Measurements from ENCODE around the gene NMNAT2.

DNA sequence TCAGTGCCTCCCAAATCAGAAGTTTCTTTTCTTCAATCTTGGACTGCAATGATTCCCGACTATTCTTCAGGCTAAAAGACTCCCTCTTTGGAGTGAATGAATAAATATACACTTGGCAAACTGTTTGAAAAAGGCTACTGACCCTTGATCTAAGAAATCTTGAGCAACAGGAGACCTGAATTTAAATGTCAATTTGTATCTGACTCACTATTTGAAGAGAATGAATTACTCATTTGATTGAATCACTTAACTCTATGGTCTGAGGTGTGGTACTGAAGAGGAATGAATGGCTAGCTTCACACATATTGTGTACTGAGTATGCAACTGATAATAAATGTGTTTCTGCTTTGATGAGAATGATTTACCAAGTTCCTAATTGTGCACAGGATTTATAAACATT, 49.5 kb upstream of the NMNAT2 start:
- TF ChIP-seq BACH2 (CRISPR knock-in tag; IDR thresholded peaks at IDR 0.05; ENCODE audit: borderline replicate concordance), result no peak
- TF ChIP-seq, protein P1, sequence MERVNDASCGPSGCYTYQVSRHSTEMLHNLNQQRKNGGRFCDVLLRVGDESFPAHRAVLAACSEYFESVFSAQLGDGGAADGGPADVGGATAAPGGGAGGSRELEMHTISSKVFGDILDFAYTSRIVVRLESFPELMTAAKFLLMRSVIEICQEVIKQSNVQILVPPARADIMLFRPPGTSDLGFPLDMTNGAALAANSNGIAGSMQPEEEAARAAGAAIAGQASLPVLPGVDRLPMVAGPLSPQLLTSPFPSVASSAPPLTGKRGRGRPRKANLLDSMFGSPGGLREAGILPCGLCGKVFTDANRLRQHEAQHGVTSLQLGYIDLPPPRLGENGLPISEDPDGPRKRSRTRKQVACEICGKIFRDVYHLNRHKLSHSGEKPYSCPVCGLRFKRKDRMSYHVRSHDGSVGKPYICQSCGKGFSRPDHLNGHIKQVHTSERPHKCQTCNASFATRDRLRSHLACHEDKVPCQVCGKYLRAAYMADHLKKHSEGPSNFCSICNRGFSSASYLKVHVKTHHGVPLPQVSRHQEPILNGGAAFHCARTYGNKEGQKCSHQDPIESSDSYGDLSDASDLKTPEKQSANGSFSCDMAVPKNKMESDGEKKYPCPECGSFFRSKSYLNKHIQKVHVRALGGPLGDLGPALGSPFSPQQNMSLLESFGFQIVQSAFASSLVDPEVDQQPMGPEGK (CRISPR knock-in tag; IDR thresholded peaks at IDR 0.05; ENCODE audit: borderline replicate concordance), result no peak
- no peak for TF ChIP-seq ZFP3 (CRISPR knock-in tag; IDR thresholded peaks at IDR 0.05)
- no peak for TF ChIP-seq SNAI2 (CRISPR knock-in tag; IDR thresholded peaks at IDR 0.05)
- TF ChIP-seq, protein P2, sequence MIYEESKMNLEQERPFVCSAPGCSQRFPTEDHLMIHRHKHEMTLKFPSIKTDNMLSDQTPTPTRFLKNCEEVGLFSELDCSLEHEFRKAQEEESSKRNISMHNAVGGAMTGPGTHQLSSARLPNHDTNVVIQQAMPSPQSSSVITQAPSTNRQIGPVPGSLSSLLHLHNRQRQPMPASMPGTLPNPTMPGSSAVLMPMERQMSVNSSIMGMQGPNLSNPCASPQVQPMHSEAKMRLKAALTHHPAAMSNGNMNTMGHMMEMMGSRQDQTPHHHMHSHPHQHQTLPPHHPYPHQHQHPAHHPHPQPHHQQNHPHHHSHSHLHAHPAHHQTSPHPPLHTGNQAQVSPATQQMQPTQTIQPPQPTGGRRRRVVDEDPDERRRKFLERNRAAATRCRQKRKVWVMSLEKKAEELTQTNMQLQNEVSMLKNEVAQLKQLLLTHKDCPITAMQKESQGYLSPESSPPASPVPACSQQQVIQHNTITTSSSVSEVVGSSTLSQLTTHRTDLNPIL (CRISPR knock-in tag; IDR thresholded peaks at IDR 0.05; ENCODE audit: low read depth), result no peak
- TF ChIP-seq ZNF70 (CRISPR knock-in tag; IDR thresholded peaks at IDR 0.05), result no peak
- no peak for TF ChIP-seq ZFP30 (CRISPR knock-in tag; IDR thresholded peaks at IDR 0.05)
- TF ChIP-seq, protein P3, sequence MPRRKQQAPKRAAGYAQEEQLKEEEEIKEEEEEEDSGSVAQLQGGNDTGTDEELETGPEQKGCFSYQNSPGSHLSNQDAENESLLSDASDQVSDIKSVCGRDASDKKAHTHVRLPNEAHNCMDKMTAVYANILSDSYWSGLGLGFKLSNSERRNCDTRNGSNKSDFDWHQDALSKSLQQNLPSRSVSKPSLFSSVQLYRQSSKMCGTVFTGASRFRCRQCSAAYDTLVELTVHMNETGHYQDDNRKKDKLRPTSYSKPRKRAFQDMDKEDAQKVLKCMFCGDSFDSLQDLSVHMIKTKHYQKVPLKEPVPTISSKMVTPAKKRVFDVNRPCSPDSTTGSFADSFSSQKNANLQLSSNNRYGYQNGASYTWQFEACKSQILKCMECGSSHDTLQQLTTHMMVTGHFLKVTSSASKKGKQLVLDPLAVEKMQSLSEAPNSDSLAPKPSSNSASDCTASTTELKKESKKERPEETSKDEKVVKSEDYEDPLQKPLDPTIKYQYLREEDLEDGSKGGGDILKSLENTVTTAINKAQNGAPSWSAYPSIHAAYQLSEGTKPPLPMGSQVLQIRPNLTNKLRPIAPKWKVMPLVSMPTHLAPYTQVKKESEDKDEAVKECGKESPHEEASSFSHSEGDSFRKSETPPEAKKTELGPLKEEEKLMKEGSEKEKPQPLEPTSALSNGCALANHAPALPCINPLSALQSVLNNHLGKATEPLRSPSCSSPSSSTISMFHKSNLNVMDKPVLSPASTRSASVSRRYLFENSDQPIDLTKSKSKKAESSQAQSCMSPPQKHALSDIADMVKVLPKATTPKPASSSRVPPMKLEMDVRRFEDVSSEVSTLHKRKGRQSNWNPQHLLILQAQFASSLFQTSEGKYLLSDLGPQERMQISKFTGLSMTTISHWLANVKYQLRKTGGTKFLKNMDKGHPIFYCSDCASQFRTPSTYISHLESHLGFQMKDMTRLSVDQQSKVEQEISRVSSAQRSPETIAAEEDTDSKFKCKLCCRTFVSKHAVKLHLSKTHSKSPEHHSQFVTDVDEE (CRISPR knock-in tag; IDR thresholded peaks at IDR 0.05), result no peak
- TF ChIP-seq RARB (CRISPR knock-in tag; IDR thresholded peaks at IDR 0.05), result no peak
- TF ChIP-seq OSR1 (CRISPR knock-in tag; IDR thresholded peaks at IDR 0.05), result no peak

Data from SK-N-SH treated with all-trans-retinoic acid at 6 μM for 48 hours (cell line).